ENCODE data around the gene TMPRSS11D.

The TMPRSS11D gene

DNA sequence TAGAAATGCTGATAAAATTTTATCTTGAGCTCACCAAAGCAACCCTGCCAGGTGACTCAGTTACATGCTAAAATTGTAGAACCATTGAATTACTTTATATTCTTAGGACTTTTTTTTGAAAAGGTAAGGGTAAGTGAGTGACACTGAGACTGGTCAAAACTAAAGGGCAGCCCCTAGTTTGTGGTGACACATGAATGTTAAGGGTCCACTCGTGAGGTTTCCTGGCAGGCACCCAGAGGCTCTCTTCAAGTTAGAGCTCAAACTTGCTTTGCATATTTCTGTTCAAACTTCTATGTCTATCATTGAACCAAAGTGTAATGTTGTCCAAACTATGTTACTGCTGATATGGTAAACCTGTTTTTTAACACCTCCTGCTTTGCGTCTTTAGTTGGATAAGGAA lies 30.5 kb downstream of the TMPRSS11D start:
- TF ChIP-seq, protein P1, sequence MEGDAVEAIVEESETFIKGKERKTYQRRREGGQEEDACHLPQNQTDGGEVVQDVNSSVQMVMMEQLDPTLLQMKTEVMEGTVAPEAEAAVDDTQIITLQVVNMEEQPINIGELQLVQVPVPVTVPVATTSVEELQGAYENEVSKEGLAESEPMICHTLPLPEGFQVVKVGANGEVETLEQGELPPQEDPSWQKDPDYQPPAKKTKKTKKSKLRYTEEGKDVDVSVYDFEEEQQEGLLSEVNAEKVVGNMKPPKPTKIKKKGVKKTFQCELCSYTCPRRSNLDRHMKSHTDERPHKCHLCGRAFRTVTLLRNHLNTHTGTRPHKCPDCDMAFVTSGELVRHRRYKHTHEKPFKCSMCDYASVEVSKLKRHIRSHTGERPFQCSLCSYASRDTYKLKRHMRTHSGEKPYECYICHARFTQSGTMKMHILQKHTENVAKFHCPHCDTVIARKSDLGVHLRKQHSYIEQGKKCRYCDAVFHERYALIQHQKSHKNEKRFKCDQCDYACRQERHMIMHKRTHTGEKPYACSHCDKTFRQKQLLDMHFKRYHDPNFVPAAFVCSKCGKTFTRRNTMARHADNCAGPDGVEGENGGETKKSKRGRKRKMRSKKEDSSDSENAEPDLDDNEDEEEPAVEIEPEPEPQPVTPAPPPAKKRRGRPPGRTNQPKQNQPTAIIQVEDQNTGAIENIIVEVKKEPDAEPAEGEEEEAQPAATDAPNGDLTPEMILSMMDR (conservative IDR thresholded peaks at IDR 0.05; ENCODE audit: low read depth, low read length), result no peak
- DNase-seq (ENCODE audit: low read depth), result no peak
- H3K4me3 ChIP-seq (ENCODE audit: low read length), result no peak overlapping the region

DNA sequence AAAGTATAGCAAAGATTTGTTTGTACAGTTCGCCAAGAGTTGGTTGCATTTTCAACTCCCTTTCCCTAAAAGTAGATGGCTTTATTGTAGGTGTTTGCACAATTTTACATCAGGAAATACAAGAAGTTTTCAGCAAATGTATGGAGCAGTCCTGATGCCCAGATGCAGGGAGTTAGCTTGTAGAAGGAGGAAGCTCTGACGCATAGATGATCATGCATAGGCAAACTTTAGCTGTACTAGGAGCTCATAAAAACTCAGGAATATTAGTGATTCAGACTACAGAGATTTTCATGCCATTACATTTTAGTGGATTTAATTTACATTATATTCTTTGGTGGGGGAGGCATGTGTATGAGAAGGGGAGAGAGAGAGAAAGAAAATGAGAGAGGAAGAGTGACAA lies 62.9 kb downstream of the TMPRSS11D start:
- no peak overlapping the region for H3K4me3 ChIP-seq (ENCODE audit: low read length)
- DNase-seq (ENCODE audit: low read depth), result no peak
- TF ChIP-seq, protein P1 (conservative IDR thresholded peaks at IDR 0.05; ENCODE audit: low read depth, low read length), result no peak

DNA sequence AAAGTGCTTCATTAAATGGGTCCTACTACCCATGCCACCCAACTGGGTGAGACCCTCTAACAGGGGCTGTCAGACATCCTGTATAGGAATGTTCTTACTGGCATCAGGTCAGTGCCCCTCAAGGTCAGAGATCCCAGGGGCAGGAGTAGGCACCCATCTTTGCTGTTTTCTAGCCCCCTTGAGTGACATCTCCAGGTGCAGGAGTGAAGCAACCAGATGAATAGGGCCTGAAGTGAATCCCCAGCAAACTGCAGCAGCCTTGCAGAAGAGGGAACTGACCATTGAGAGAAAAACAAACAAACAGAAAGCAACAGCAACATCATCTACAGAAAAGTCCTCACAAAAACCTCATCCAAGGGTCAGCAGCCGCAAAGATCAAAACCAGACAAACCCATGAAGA lies 73.8 kb downstream of the TMPRSS11D start:
- no peak overlapping the region for H3K4me3 ChIP-seq (ENCODE audit: low read length)
- DNase-seq (ENCODE audit: low read depth), result no peak
- TF ChIP-seq, protein P1 (conservative IDR thresholded peaks at IDR 0.05; ENCODE audit: low read depth, low read length), result no peak

DNA sequence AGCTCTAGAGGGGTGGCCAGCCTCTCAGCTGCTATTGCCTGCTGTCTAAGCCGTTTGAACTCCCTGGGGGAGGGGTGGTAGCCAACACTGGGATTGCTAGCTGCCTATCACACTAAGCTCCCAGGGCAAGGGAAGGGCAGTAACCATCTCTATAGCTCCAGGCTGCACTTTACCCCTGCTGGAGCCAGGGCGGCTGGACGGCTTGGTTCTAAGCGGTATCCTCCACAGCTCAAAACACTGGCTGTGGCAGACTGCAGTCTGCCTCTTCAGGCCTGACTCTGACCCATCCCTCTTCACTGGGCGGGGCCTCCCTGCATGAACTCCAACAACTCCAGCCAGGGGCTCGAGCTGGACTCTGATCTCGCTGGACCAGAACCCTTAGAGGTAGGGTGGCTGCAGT lies 74.3 kb downstream of the TMPRSS11D start:
- no peak overlapping the region for H3K4me3 ChIP-seq (ENCODE audit: low read length)
- DNase-seq (ENCODE audit: low read depth), result no peak
- TF ChIP-seq, protein P1 (conservative IDR thresholded peaks at IDR 0.05; ENCODE audit: low read depth, low read length), result no peak

DNA sequence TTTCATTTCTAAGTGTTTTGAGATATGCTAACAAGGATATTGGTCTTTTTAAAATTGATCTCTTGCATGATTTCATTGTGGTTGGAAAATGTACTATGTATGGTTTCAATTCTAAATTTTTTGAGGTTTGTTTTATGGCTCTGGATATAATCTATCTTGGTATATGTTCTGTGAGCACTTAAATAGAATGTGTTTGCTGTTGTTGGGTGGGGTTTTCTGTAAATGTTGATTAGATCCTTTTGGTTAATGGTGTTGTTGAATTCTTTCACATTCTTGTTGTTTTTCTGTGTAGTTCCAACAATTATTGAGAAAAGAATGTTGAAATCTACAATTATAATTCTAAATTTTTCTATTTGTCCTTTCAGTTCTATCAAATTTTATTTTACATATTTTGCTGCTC lies 87.0 kb downstream of the TMPRSS11D start:
- TF ChIP-seq, protein P1 (conservative IDR thresholded peaks at IDR 0.05; ENCODE audit: low read depth, low read length), result no peak
- H3K4me3 ChIP-seq (ENCODE audit: low read length), result no peak overlapping the region
- DNase-seq (ENCODE audit: low read depth), result no peak

DNA sequence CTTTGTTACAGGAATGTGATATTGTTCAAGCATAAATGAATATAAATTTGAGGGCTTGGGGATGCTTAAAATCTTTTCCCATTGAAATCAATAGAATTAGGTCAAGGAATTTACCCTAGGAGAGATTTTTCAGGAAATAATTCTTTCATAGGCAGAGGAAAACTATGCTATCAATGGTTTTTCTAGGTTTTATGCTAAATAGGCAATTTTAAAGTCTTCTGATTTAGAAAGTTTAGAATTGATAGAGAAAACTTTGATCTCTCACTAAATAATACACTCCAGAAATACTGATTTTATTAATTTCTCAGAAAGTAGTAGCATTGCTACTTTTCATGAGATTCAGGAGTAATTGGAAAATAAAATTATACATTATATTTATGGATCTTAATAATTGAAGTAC lies 93.1 kb downstream of the TMPRSS11D start:
- TF ChIP-seq, protein P1 (conservative IDR thresholded peaks at IDR 0.05; ENCODE audit: low read depth, low read length), result no peak
- DNase-seq (ENCODE audit: low read depth), result no peak

DNA sequence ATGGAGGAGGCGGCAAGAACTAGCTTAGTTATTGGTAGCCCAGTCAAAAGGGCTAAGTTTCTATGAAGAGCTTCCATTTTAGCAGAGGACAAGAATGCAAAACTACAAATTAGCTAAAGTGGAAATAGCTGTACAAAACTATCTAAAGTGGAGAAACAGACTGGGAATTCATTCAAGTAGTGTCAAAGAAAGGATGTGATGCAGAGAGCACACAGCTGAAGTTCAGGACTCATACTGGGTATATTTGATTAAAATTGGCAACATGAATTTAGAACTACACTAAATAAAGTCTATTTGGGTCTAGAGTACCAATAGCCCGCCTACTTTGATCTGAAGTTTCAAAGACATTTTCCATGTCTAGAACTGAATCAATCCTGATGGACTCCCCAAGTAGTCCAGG lies 96.5 kb downstream of the TMPRSS11D start:
- H3K4me3 ChIP-seq (ENCODE audit: low read length), result no peak overlapping the region
- TF ChIP-seq, protein P1 (conservative IDR thresholded peaks at IDR 0.05; ENCODE audit: low read depth, low read length), result no peak
- no peak for DNase-seq (ENCODE audit: low read depth)

More for the DNA sequence above, 93.1 kb downstream of the TMPRSS11D start:
- H3K4me3 ChIP-seq (ENCODE audit: low read length), result no peak overlapping the region
